Endothelial cell of umbilical vein (primary cell): ENCODE results near the gene CAMTA1. TPM values are rescaled to one million over a fixed set of nuclear protein-coding genes. Genes with fewer than 3 reads are reported as not detected.

Experiments used
- BruUV-seq: library from RNA; stranded (reverse); fragments of 400-500 nt; replicated peaks from 2 replicates; lab custom pipeline; 2021; lab: Mats Ljungman, UMichigan
- CTCF ChIA-PET: fragments of 300-600, 350-600 bp; sonication (Branson Sonifier 250); formaldehyde crosslinking; loops from one replicate; lab custom pipeline; 2021; ENCODE audit warnings: antibody characterized with exemption, inconsistent platforms; lab: Charles Lee
- POLR2A ChIA-PET: fragments of 300-600, 350-600 bp; sonication (Branson Sonifier 250); formaldehyde crosslinking; loops from one replicate; lab custom pipeline; 2021; ENCODE audit warnings: antibody characterized with exemption, inconsistent platforms; lab: Charles Lee
- DNase-seq: peaks from one replicate; pipeline ENCODE4 v3.0.0-alpha.2; 2011; ENCODE audit warnings: low read depth, low spot score
- FAIRE-seq: peaks from 2 replicates; lab custom pipeline; 2011; peaks lifted over from hg19 to GRCh38; lab: Jason Lieb, UNC
- H2AFZ ChIP-seq: 2 replicates; pipeline ENCODE4 v1.6.0; 2012; ENCODE audit warnings: low read depth, low read length, control low read depth, inconsistent platforms
- H3K27ac ChIP-seq: 2 replicates; pipeline ENCODE4 v1.5.1; 2011; ENCODE audit warnings: low read depth, mild to moderate bottlenecking, control low read depth, low read length, moderate library complexity; ENCODE audit not compliant: insufficient read depth
- H3K27me3 ChIP-seq, 2 experiments: 2 replicates each; pipeline versions ENCODE4 v1.6.0 to v1.6.1; 2011; ENCODE audit warnings: low read length in 2 of 2, mixed read lengths in 1 of 2; ENCODE audit not compliant: control insufficient read depth in 2 of 2, insufficient read depth in 2 of 2
- H3K36me3 ChIP-seq, 2 experiments: 2 replicates in 1 of 2; 3 replicates in 1 of 2; pipeline ENCODE4 v1.5.1; 2011; ENCODE audit warnings: low read length in 2 of 2, mild to moderate bottlenecking in 1 of 2, moderate library complexity in 1 of 2; ENCODE audit not compliant: control insufficient read depth in 2 of 2, insufficient read depth in 2 of 2; ENCODE audit errors: extremely low read depth in 1 of 2
- H3K4me1 ChIP-seq: 3 replicates; pipeline ENCODE4 v1.5.1; 2011; ENCODE audit warnings: mild to moderate bottlenecking, low read length; ENCODE audit not compliant: control insufficient read depth, insufficient read depth; ENCODE audit errors: extremely low read depth
- H3K4me2 ChIP-seq: 2 replicates; pipeline ENCODE4 v1.6.1; 2011; ENCODE audit warnings: low read length, control low read depth, mixed read lengths; ENCODE audit not compliant: insufficient read depth
- H3K4me3 ChIP-seq, 3 experiments: fragments of 200-600 bp in 1 of 3; sonication (generic), shearing (Covaris generic) in 1 of 3; replicated peaks in 1 of 3; 2 replicates each; pipeline ENCODE4 v1.5.1; 2011 to 2016; ENCODE audit warnings: control low read depth in 3 of 3, low read length in 3 of 3, mild to moderate bottlenecking in 2 of 3, inconsistent platforms in 1 of 3, low read depth in 1 of 3, moderate library complexity in 1 of 3; ENCODE audit not compliant: insufficient read depth in 1 of 3
- H3K79me2 ChIP-seq: 2 replicates; pipeline ENCODE4 v1.6.0; 2012; ENCODE audit warnings: low read length, inconsistent platforms; ENCODE audit not compliant: control insufficient read depth, insufficient read depth
- H3K9ac ChIP-seq: replicated peaks from 2 replicates; pipeline ENCODE3; 2011; ENCODE audit warnings: low read length, control low read depth; ENCODE audit not compliant: insufficient read depth; ENCODE audit errors: extremely low read depth
- H3K9me1 ChIP-seq: replicated peaks from 3 replicates; pipeline ENCODE4 v1.6.0; 2011; ENCODE audit warnings: mild to moderate bottlenecking, low read length; ENCODE audit not compliant: control insufficient read depth, insufficient read depth; ENCODE audit errors: extremely low read depth
- H3K9me3 ChIP-seq: replicated peaks from 2 replicates; pipeline ENCODE4 v1.5.1; 2012; ENCODE audit warnings: low read length, inconsistent platforms; ENCODE audit not compliant: control insufficient read depth, insufficient read depth
- H4K20me1 ChIP-seq: replicated peaks from 2 replicates; pipeline ENCODE3; 2011; ENCODE audit warnings: mild to moderate bottlenecking, low read length; ENCODE audit not compliant: control insufficient read depth, insufficient read depth; ENCODE audit errors: extremely low read depth
- EZH2 ChIP-seq: IDR thresholded peaks from 2 replicates; pipeline ENCODE4 v1.6.1; 2012; ENCODE audit warnings: borderline replicate concordance, low read depth, mild to moderate bottlenecking, moderate library complexity, low read length, inconsistent platforms; ENCODE audit not compliant: severe bottlenecking
- FOS ChIP-seq: IDR thresholded peaks from 2 replicates; pipeline ENCODE4 v1.6.1; 2011; ENCODE audit warnings: mild to moderate bottlenecking, low read length, moderate library complexity, borderline replicate concordance; ENCODE audit not compliant: insufficient read depth
- GATA2 ChIP-seq: IDR thresholded peaks from 2 replicates; pipeline ENCODE4 v1.7.0; 2011; ENCODE audit warnings: low read depth, mild to moderate bottlenecking, moderate library complexity, mixed read lengths, low read length; ENCODE audit not compliant: insufficient read length, insufficient read depth
- JUN ChIP-seq: IDR thresholded peaks from 2 replicates; pipeline ENCODE4 v1.6.1; 2011; ENCODE audit warnings: borderline replicate concordance, low read depth; ENCODE audit not compliant: insufficient read length, insufficient read depth
- MYC ChIP-seq: IDR thresholded peaks from one replicate; pipeline ENCODE4 v1.6.1; 2011; ENCODE audit warnings: mild to moderate bottlenecking, low read depth, low read length
- POLR2A ChIP-seq: IDR thresholded peaks from 2 replicates; pipeline ENCODE4 v1.6.1; 2012; ENCODE audit warnings: low read depth, mild to moderate bottlenecking, control low read depth, low read length
- POLR2AphosphoS5 ChIP-seq: IDR thresholded peaks from 2 replicates; pipeline ENCODE4 v1.6.1; 2012; ENCODE audit warnings: low read depth, mild to moderate bottlenecking, control low read depth, low read length, moderate library complexity; ENCODE audit not compliant: insufficient read depth
- dilution Hi-C: fragments of 300-500 bp; cut with MboI; formaldehyde crosslinking; loops from one replicate; pipeline ENCODE4 v1.15.0; 2019; ENCODE audit warnings: low sequenced_read_pairs; ENCODE audit not compliant: extremely low pct_ligation_motif_present
- intact Hi-C: fragments of 100-400 bp; cut with micrococcal nuclease; formaldehyde crosslinking; loops from one replicate; pipeline ENCODE4 v1.10.0; 2022
- polyA plus RNA-seq, 4 experiments: library from polyadenylated mRNA; depleted of rRNA in 3 of 4; stranded (reverse) in 3 of 4; unstranded in 1 of 4; fragments of >200 nt; gene quantifications; 2 replicates each; pipeline versions ENCODE4 v1.2.1 to v1.2.3, GENCODE V29; 2011 to 2012; ENCODE audit warnings: missing spikeins in 1 of 4
- total RNA-seq: library from RNA; stranded (reverse); gene quantifications from 2 replicates; pipeline ENCODE4 v1.2.3, GENCODE V29; 2021
- TF ChIP-seq, protein P1 (sequence below): IDR thresholded peaks from 2 replicates; pipeline ENCODE4 v1.6.1; 2011; ENCODE audit not compliant: insufficient read depth, insufficient read length
- TF ChIP-seq, protein P2 (sequence below), 2 donors: IDR thresholded peaks; 1 replicate in 1 of 2; 2 replicates in 1 of 2; pipeline ENCODE4 v1.5.1; 2011; ENCODE audit warnings: low read length in 2 of 2, mild to moderate bottlenecking in 2 of 2, moderate library complexity in 2 of 2, control low read depth in 1 of 2, inconsistent platforms in 1 of 2, low read depth in 1 of 2; ENCODE audit not compliant: insufficient read depth in 1 of 2; ENCODE audit errors: extremely low read depth in 1 of 2

The CAMTA1 gene
- total and polyA plus RNA-seq, 2 donors (not counting 3 experiments of a cell fraction or from before 2014, with no cell fraction given) = 50.8 to 92.7 TPM

DNA sequence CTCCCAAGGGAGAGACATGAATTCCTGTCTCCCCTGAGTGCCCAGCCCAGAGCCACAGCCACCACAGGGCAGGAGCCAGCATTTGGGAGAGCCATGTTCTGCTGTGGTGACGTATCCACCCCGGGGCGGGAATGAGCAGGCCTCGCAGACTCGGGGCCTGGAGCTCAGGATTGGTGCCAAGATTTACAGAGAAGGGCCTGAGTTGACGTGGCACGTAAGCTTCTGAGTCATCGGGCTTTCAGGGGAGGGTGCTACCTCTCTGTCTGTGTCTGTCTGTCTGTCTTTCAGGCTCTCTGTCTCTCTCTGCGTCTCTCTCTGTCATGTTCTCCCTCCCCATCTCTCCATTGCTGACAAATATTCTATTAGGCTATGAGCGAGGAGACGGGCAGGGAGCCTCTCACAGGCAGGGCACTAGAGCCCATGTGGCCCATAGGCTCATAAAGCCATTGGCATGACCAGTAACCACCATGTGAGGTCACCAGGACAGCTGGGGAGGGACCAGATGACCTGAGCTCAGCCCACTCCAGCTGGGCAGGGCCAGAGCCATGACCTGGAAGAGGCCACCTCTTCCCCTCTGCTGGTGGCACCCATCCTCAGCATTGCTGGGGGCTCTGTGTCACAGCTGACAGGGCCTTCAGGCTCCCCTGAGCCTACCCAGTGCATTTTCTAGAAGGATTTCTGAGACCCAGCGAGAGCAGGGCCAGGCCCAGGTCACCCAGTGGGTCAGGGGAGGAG, 685.8 kb downstream of the CAMTA1 start:
- TF ChIP-seq JUN (peak; percentile 70), POLR2A (no peak), GATA2 (no peak), FOS (peak; percentile 89), MYC (no peak), POLR2AphosphoS5 (peak; percentile 46), EZH2 (no peak)
- TF ChIP-seq, protein P1, sequence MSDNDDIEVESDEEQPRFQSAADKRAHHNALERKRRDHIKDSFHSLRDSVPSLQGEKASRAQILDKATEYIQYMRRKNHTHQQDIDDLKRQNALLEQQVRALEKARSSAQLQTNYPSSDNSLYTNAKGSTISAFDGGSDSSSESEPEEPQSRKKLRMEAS = no peak
- TF ChIP-seq, protein P2, sequence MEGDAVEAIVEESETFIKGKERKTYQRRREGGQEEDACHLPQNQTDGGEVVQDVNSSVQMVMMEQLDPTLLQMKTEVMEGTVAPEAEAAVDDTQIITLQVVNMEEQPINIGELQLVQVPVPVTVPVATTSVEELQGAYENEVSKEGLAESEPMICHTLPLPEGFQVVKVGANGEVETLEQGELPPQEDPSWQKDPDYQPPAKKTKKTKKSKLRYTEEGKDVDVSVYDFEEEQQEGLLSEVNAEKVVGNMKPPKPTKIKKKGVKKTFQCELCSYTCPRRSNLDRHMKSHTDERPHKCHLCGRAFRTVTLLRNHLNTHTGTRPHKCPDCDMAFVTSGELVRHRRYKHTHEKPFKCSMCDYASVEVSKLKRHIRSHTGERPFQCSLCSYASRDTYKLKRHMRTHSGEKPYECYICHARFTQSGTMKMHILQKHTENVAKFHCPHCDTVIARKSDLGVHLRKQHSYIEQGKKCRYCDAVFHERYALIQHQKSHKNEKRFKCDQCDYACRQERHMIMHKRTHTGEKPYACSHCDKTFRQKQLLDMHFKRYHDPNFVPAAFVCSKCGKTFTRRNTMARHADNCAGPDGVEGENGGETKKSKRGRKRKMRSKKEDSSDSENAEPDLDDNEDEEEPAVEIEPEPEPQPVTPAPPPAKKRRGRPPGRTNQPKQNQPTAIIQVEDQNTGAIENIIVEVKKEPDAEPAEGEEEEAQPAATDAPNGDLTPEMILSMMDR (IDR thresholded peaks at IDR 0.05; ENCODE audit: extremely low read depth in 1 of 2, insufficient read depth in 1 of 2, low read depth in 1 of 2, low read length in 2 of 2) = no peak
- Histone ChIP-seq H4K20me1 (no peaks in the 10 kb centered on the region), H3K79me2 (no peaks in the 10 kb centered on the region), H3K27me3 (no peaks in the 10 kb centered on the region), H3K4me3 (no peak overlapping the region), H3K9me1 (no peaks in the 10 kb centered on the region), H3K9ac (peak overlapping the region; percentile 0), H3K4me2 (no peak overlapping the region), H3K36me3 (no peaks in the 10 kb centered on the region), H3K4me1 (peaks cover 14% of the 10 kb centered on the region), H2AFZ (peak overlapping the region; percentile 65), H3K27ac (peak overlapping the region; percentile 53), H3K9me3 (no peaks in the 10 kb centered on the region)
- peak; percentile 97 for FAIRE-seq
- POLR2A ChIA-PET = no interaction called here
- dilution Hi-C loops = no loop called here
- peak; percentile 90 for DNase-seq
- CTCF ChIA-PET = interaction anchor here (1.0 to 1.6 kb wide), 4 partner anchors 10 to 167 kb away, joined by 3 to 6 read pairs (median 4); no protein-coding TSS in a partner anchor
- intact Hi-C loops = loop anchor here (1.0 kb wide), 2 partner anchors 81 to 92 kb away; no protein-coding TSS in a partner anchor
- TSS peak; percentile 96 for BruUV-seq
